ENCODE results near the gene MRPL2. TPM values are rescaled to one million over a fixed set of nuclear protein-coding genes. Genes with fewer than 3 reads are reported as not detected.
"Not testable (repeated sequence)": the region's sequence is repeated elsewhere in the genome, so short reads cannot be mapped to it uniquely, and the experiment has no call there.

MRPL2 gene
- total RNA-seq, 1 experiment from 2014 or later = 34.3 TPM

GRCh38 chr6:43052842-43053544 is 6.2 kb downstream of the MRPL2 start:
- Histone ChIP-seq H3K4me1 (replicated peaks) (peaks cover 19% of the 10 kb centered on the region), H3K27ac (peak overlapping the region; percentile 74), H3K27me3 (replicated peaks) (no peaks in the 10 kb centered on the region), H3K9me3 (replicated peaks) (no peaks in the 10 kb centered on the region), H3K36me3 (peaks cover 69% of the 10 kb centered on the region), H3K4me3 (peak overlapping the region; percentile 57)
- no peak for DNase-seq (ENCODE audit: low read depth in 1 of 2, low spot score in 2 of 2)

- Histone ChIP-seq H3K4me3 (peak overlapping the region; percentile 57), H3K9me3 (replicated peaks) (no peaks in the 10 kb centered on the region), H3K27ac (no peak overlapping the region), H3K36me3 (peaks cover 68% of the 10 kb centered on the region), H3K27me3 (replicated peaks) (no peaks in the 10 kb centered on the region), H3K4me1 (replicated peaks) (peaks cover 18% of the 10 kb centered on the region)
- DNase-seq (ENCODE audit: low read depth in 1 of 2, low spot score in 2 of 2) = no peak
These were observed 6.9 kb downstream of the MRPL2 start for GRCh38 chr6:43052225-43052841.

- no peaks in the 10 kb centered on the region for H3K9me3 ChIP-seq (replicated peaks)
- no peak overlapping the region for H3K4me3 ChIP-seq
- peaks cover 18% of the 10 kb centered on the region for H3K4me1 ChIP-seq (replicated peaks)
- DNase-seq (ENCODE audit: low read depth in 1 of 2, low spot score in 2 of 2) = no peak
- no peaks in the 10 kb centered on the region for H3K27me3 ChIP-seq (replicated peaks)
- peaks cover 77% of the 10 kb centered on the region for H3K36me3 ChIP-seq
- no peak overlapping the region for H3K27ac ChIP-seq
These were observed 8.3 kb downstream of the MRPL2 start for GRCh38 chr6:43050981-43051380.

- H3K36me3 ChIP-seq = peaks cover 86% of the 10 kb centered on the region
- H3K27ac ChIP-seq = no peak overlapping the region
- H3K27me3 ChIP-seq (replicated peaks) = no peaks in the 10 kb centered on the region
- no peaks in the 10 kb centered on the region for H3K9me3 ChIP-seq (replicated peaks)
- peaks cover 11% of the 10 kb centered on the region for H3K4me1 ChIP-seq (replicated peaks)
- DNase-seq (ENCODE audit: low read depth in 1 of 2, low spot score in 2 of 2) = no peak
- no peak overlapping the region for H3K4me3 ChIP-seq
These were observed 11.2 kb downstream of the MRPL2 start for GRCh38 chr6:43047998-43048397.

GRCh38 chr6:43045371-43045930 is 13.8 kb downstream of the MRPL2 start:
- H3K4me3 ChIP-seq = no peak overlapping the region
- H3K27ac ChIP-seq = no peak overlapping the region
- H3K4me1 ChIP-seq (replicated peaks) = no peaks in the 10 kb centered on the region
- H3K27me3 ChIP-seq (replicated peaks) = no peaks in the 10 kb centered on the region
- DNase-seq (ENCODE audit: low read depth in 1 of 2, low spot score in 2 of 2) = no peak
- H3K36me3 ChIP-seq = peaks cover 83% of the 10 kb centered on the region
- H3K9me3 ChIP-seq (replicated peaks) = no peaks in the 10 kb centered on the region

- DNase-seq (ENCODE audit: low read depth in 1 of 2, low spot score in 2 of 2) = no peak
- no peaks in the 10 kb centered on the region for H3K4me1 ChIP-seq (replicated peaks)
- peaks cover 82% of the 10 kb centered on the region for H3K36me3 ChIP-seq
- H3K27me3 ChIP-seq (replicated peaks) = no peaks in the 10 kb centered on the region
- no peak overlapping the region for H3K27ac ChIP-seq
- H3K9me3 ChIP-seq (replicated peaks) = no peaks in the 10 kb centered on the region
- H3K4me3 ChIP-seq = no peak overlapping the region
These were observed 15.9 kb downstream of the MRPL2 start for GRCh38 chr6:43043310-43043709.

- H3K4me3 ChIP-seq; DNase-seq (ENCODE audit: low read depth in 1 of 2, low spot score in 2 of 2); H3K4me1 ChIP-seq (replicated peaks); H3K27ac ChIP-seq; H3K27me3 ChIP-seq (replicated peaks); H3K9me3 ChIP-seq (replicated peaks): not testable (repeated sequence)
- peaks cover 82% of the 10 kb centered on the region for H3K36me3 ChIP-seq
These were observed 17.8 kb downstream of the MRPL2 start for GRCh38 chr6:43041475-43041874.

GRCh38 chr6:43040542-43041257 is 18.5 kb downstream of the MRPL2 start:
- peaks cover 80% of the 10 kb centered on the region for H3K36me3 ChIP-seq
- no peaks in the 10 kb centered on the region for H3K9me3 ChIP-seq (replicated peaks)
- no peak overlapping the region for H3K4me3 ChIP-seq
- DNase-seq (ENCODE audit: low read depth in 1 of 2, low spot score in 2 of 2) = no peak
- no peaks in the 10 kb centered on the region for H3K27me3 ChIP-seq (replicated peaks)
- no peaks in the 10 kb centered on the region for H3K4me1 ChIP-seq (replicated peaks)
- H3K27ac ChIP-seq = no peak overlapping the region

- Histone ChIP-seq H3K27me3 (replicated peaks) (no peaks in the 10 kb centered on the region), H3K36me3 (peaks cover 80% of the 10 kb centered on the region)
These were observed 20.5 kb downstream of the MRPL2 start for GRCh38 chr6:43038727-43039126.

GRCh38 chr6:43037706-43038105 is 21.5 kb downstream of the MRPL2 start:
- Histone ChIP-seq H3K27ac (no peak overlapping the region), H3K36me3 (peaks cover 80% of the 10 kb centered on the region), H3K4me1 (replicated peaks) (no peaks in the 10 kb centered on the region), H3K4me3 (no peak overlapping the region), H3K9me3 (replicated peaks) (no peaks in the 10 kb centered on the region), H3K27me3 (replicated peaks) (no peaks in the 10 kb centered on the region)
- no peak for DNase-seq (ENCODE audit: low read depth in 1 of 2, low spot score in 2 of 2)

More at GRCh38 chr6:43038727-43039126, 20.5 kb downstream of the MRPL2 start:
- Histone ChIP-seq H3K9me3 (replicated peaks) (no peaks in the 10 kb centered on the region), H3K4me3 (no peak overlapping the region), H3K27ac (no peak overlapping the region), H3K4me1 (replicated peaks) (no peaks in the 10 kb centered on the region)
- no peak for DNase-seq (ENCODE audit: low read depth in 1 of 2, low spot score in 2 of 2)

- H3K27me3 ChIP-seq (replicated peaks) = no peaks in the 10 kb centered on the region
- H3K4me1 ChIP-seq (replicated peaks) = no peaks in the 10 kb centered on the region
- peaks cover 80% of the 10 kb centered on the region for H3K36me3 ChIP-seq
- no peak overlapping the region for H3K4me3 ChIP-seq
- H3K9me3 ChIP-seq (replicated peaks) = no peaks in the 10 kb centered on the region
- no peak for DNase-seq (ENCODE audit: low read depth in 1 of 2, low spot score in 2 of 2)
- no peak overlapping the region for H3K27ac ChIP-seq
These were observed 22.0 kb downstream of the MRPL2 start for GRCh38 chr6:43037197-43037596.

GRCh38 chr6:43036712-43037111 is 22.5 kb downstream of the MRPL2 start:
- Histone ChIP-seq H3K4me3 (no peak overlapping the region), H3K27me3 (replicated peaks) (no peaks in the 10 kb centered on the region), H3K9me3 (replicated peaks) (no peaks in the 10 kb centered on the region), H3K4me1 (replicated peaks) (no peaks in the 10 kb centered on the region), H3K36me3 (peaks cover 83% of the 10 kb centered on the region), H3K27ac (no peak overlapping the region)
- DNase-seq (ENCODE audit: low read depth in 1 of 2, low spot score in 2 of 2) = no peak

- Histone ChIP-seq H3K27ac (no peak overlapping the region), H3K4me1 (replicated peaks) (no peaks in the 10 kb centered on the region), H3K9me3 (replicated peaks) (no peaks in the 10 kb centered on the region), H3K4me3 (no peak overlapping the region), H3K36me3 (peaks cover 85% of the 10 kb centered on the region), H3K27me3 (replicated peaks) (no peaks in the 10 kb centered on the region)
- DNase-seq (ENCODE audit: low read depth in 1 of 2, low spot score in 2 of 2) = no peak
These were observed 23.6 kb downstream of the MRPL2 start for GRCh38 chr6:43035495-43036194.

All from SJSA1 (cell line).